ENCODE data around the gene ULK4.
A peak's percentile ranks its signal among the peaks of the same experiment; 100 is the strongest.

DNA sequence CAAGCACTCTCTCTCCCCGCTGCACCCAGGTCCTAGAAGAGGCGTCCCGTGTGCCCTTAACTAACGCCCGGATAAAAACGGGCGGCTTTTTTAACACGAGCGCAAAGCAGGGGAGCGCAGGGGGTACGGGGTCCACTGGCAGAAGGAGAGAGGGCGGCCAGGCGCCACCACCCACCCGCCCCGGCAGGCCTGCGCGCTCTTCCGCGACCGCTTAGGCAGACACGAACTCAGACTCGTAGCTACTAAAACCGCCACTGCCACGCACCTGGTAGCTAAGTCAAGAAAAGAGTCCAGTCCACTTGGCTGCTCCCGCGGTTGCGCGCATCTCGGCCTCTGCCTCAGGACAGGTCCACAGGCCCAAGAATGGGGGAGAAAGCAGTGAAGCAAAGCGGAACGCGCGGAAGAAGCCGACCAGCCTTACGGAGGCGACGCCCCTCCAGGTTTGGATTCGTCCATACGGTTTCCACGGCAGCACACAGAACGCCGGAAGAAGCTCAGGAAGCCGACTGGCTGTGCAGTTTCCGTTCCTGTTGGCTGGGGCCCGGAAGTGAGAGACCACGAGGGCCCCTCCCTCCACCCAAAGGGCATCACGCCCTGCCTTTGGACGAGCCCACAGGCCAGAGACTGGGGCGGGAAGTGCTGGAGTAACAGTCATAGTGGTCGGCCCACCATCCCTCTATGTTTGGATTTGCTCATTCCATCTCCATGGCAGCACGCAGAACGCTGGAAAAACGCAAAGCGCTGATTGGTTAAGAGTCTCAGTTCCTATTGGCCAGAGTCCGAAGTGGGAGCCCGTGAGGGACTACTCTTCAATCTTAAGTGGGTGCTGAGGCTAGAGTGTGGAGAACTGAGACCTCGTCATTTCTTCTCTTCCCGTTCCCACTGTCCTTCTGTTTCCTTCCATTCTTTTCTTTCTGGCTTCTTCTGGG, at the start of gene ULK4:
- TF ChIP-seq, protein P1, sequence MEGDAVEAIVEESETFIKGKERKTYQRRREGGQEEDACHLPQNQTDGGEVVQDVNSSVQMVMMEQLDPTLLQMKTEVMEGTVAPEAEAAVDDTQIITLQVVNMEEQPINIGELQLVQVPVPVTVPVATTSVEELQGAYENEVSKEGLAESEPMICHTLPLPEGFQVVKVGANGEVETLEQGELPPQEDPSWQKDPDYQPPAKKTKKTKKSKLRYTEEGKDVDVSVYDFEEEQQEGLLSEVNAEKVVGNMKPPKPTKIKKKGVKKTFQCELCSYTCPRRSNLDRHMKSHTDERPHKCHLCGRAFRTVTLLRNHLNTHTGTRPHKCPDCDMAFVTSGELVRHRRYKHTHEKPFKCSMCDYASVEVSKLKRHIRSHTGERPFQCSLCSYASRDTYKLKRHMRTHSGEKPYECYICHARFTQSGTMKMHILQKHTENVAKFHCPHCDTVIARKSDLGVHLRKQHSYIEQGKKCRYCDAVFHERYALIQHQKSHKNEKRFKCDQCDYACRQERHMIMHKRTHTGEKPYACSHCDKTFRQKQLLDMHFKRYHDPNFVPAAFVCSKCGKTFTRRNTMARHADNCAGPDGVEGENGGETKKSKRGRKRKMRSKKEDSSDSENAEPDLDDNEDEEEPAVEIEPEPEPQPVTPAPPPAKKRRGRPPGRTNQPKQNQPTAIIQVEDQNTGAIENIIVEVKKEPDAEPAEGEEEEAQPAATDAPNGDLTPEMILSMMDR (IDR thresholded peaks at IDR 0.05; ENCODE audit: poor library complexity, severe bottlenecking): no peak
- TF ChIP-seq SMC3 (conservative IDR thresholded peaks at IDR 0.05; ENCODE audit: poor library complexity) (no peak), REST (IDR thresholded peaks at IDR 0.05; ENCODE audit: borderline replicate concordance) (peak; percentile 35), TAF1 (IDR thresholded peaks at IDR 0.05; ENCODE audit: low read depth) (peak; percentile 33), POLR2AphosphoS5 (IDR thresholded peaks at IDR 0.05) (peak; percentile 39), EP300 (conservative IDR thresholded peaks at IDR 0.05; ENCODE audit: poor library complexity, severe bottlenecking) (peak; percentile 75), RAD21 (conservative IDR thresholded peaks at IDR 0.05) (no peak), EZH2 (IDR thresholded peaks at IDR 0.05; ENCODE audit: borderline replicate concordance, insufficient read depth, low read length, poor library complexity, severe bottlenecking) (no peak)

All from neural cell (in vitro differentiated cells).